Measurements from ENCODE around the gene TEX28.
A peak's percentile ranks its signal among the peaks of the same experiment; 100 is the strongest.
"Not testable (repeated sequence)": the region's sequence is repeated elsewhere in the genome, so short reads cannot be mapped to it uniquely, and the experiment has no call there.

TEX28 gene, protein sequence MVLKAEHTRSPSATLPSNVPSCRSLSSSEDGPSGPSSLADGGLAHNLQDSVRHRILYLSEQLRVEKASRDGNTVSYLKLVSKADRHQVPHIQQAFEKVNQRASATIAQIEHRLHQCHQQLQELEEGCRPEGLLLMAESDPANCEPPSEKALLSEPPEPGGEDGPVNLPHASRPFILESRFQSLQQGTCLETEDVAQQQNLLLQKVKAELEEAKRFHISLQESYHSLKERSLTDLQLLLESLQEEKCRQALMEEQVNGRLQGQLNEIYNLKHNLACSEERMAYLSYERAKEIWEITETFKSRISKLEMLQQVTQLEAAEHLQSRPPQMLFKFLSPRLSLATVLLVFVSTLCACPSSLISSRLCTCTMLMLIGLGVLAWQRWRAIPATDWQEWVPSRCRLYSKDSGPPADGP

DNA sequence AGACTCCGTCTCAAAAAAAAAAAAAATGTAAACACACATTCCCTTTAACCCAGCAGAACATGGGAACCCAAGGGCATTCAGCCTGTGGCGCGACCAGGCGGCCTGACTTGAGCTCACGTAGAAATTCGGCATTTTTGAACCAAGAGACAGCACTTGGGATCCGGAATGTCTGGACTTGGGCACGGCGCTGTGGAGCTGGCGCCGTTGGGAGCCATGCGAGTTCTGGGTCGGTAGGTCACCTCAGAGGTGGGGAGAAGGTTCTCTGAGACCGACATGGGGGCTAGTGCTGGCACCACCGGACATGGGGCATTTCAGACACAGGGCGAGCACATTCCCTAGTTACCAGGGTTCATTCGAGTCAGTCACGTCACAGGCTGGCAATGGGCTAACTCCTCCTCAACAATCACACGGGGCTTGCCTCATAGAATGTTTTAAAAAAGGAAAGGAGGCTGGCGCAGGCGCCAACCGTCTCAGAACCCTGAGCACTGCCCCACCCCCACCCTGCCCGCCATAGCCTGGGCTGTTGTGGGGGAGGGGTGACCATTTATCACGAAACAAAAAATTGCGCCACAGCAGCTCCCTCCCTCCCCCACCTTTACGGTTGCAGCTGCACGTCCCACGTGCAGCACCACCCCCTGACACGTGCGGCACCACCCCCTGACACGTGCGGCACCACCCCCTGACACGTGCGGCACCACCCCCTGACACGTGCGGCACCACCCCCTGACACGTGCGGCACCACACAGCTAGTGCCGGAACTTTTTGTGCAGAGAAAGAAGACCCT, at the start of gene TEX28:
TSS of gene TEX28 (minus strand) at position 334 of the 784 bp plus-strand sequence. CDS start 3,007 bp downstream, outside the sequence.
- DNase-seq, result no peak

DNA sequence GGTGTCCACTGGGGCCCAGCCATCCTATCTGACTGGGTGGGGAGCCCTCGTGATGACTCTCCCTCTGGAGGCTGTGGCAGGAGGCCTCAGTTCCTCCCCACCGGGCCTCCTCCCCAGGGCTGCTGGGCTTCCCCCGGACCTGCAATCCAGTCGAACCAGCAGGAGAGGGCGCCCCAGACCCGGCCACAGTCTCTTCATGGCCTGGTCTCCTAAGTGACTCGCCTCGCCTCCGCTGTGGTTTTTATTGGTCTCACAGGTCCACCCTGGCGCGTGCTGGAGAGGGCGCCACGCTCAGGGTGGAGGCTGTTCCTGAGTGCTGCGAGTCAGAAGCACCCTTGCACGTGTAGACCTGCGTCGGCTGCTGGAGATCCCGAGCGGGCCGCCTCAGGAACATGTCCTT, 48.7 kb upstream of the TEX28 start:
- not testable (repeated sequence) for DNase-seq

DNA sequence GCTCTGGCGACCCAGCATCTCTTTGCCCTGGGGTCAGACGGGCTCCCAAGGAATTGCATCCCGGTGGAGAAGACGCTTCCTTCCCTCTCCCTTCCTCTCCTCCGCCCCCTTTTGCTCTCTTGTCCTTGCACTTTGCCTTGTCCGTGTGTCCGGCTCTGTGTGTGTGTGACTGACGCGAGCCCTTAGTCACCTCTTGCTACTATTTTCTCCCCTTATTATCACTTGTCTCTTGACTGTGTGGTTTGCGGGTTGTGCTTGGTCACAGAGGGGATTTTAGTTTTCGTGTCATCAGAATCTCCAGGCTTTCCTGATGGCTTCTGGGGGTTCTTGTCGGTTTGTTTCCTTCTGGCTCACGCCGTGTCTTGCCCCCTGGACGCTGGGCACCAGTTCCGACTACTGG, 48.1 kb upstream of the TEX28 start:
- not testable (repeated sequence) for DNase-seq

DNA sequence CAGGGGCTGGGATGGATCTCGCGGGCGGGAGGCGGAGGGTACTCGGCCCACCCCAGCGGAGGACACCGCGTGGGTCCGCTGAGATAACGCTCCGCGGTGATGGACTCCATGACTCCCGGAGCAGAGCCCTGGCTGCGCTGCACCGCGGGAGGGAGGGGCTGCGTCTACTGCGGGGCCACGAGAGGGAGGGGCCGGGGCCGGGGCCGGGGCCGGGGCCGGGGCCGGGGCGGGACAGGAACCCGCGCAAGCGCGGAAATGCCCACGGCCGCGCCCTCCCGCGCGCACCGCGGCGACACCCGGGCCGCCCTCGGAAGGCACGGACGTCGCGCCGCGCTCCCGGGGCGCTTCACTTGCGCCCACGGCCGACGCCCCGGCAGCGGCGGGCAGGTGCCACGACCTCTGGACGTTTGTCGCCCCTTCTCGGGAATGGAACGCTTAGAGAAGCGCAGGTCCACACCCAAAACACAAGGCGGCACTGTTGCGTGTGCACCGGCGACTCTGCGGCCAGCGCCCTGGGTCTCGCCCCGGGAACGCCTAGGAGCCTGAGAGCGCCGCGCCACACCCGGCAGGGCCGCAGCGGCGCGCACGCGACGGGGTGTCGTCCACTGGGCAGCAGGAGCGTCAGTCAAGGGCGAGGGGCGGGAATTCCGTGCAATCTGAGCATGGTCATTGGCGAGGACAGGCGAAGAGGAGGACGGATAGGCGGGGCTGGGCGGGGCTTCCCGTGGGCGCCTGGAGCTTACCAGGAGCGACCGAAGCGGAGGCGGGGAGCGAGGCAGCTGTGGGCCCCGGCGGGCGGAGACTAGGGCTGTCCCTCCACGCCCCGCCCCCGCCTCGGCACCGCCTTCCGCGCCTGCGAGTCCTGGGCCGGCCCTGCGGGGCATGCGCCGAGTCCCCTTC, 46.7 kb upstream of the TEX28 start:
- not testable (repeated sequence) for DNase-seq

DNA sequence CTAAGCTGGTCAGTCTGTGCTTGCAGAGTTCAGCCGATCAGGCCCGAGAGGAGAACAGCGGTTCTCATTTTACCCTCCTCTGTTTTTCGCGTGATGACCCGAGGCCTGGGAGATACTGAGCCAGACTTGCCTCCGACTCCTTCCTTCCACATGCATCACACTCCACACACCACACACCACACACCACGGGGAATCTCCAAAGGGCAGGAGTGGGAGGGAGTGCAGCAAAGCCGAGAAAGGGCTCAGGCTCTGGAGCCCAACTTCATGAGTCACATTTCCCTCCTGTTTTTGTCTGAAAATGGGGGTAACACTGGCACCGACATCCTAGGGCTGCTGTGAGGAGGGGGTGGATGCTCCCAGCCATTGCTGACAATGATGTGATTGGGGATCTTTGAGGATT, 39.6 kb upstream of the TEX28 start:
- DNase-seq, result no peak

DNA sequence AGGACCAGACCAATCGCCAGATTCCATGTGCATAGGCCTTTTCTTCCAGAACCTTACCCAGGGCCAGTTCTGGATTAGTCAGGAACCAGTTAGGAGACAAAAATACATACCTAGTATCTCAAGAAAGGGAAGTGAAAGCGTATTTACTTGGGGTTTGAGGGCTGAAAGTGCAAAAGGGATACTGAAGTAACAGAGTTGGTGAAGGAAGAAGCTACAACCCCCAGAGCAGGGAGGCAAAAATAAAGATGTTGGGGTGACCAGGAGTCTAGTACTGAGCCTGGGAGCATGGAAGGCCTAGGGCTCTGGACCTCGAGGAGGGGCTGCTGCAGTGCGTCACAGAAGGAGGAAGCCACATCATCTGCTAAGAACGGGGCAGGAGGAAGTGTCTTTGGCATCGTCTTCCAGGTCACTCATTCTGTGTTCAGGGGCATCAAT, 38.9 kb upstream of the TEX28 start:
- DNase-seq, result no peak

DNA sequence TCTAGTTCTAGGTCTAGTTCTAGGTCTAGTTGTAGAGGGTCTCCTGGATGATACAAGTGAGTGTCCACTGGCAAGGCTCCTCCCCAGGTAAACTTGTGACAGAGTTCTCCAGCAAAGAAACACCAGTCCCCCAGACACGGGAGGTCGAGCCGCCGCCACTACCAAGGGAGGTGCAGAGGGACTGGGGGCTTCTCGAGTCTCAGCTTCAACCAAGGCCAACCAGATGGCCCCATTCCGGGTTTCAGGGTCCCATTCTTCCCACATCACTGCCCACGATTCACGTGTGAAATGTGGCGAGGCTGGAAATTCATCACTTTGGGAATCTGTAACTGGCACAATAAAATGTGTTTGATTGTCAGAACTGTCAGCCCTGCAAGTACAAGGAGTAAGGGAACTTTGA, 38.2 kb upstream of the TEX28 start:
- no peak for DNase-seq

DNA sequence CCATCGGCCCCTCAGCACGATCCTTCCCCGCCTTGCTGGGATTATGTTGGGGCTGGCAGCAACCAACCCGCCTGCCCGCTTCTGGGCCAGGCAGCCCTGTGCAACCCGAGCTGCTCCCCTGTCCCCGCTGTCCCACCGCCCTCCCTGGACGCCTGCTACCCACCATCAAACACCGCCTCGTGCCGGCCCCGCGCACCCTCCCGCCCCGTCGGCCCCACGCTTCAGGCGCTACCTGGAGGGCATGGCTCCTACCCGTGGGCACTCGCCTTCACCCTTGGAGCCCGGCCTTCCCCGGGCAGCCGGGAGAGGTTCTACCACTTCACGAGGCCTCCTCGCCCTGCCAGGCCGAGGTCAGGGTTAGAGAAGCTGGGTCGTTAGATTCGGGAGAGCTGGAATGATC, 37.6 kb upstream of the TEX28 start:
- no peak for DNase-seq

DNA sequence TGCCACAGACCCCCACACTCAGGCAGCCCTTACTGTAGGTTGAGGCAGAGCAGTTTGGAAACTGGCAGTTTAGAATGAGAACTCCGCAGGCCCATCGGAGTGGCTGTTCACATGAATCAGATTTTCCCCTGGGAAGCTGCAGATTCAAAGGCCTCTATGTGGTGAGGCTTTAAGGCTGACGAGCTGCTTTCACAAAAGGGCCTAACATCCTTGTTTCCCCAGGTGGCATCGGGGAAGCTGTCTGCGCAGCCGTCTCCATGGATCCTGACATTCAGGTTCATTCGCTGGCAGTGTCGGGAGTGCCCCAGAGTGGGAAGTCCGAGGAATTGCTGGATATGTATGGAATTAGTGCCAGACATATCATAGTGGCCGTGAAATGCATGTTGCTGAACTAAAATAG, 34.4 kb upstream of the TEX28 start:
- peak; percentile 17 for DNase-seq

DNA sequence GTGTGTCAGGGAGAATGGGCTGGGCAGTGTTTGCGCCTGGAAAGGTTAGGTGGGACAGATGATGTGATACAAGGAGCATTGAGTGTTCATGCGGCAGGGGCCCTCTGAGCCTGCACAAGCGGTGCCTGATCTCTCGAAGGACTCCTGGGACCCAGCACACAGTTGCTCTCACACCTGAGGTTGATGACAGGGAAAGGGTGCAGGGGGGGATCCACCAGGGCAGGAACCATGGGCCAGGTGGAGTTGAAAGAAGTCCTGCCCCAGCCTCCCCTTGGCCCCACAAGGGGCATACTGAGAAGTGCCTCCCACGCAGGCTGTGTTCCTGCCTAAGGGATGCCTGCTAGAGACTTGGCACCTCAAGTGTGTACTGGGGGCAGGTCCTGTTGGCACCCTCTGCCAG, 33.7 kb upstream of the TEX28 start:
- no peak for DNase-seq

DNA sequence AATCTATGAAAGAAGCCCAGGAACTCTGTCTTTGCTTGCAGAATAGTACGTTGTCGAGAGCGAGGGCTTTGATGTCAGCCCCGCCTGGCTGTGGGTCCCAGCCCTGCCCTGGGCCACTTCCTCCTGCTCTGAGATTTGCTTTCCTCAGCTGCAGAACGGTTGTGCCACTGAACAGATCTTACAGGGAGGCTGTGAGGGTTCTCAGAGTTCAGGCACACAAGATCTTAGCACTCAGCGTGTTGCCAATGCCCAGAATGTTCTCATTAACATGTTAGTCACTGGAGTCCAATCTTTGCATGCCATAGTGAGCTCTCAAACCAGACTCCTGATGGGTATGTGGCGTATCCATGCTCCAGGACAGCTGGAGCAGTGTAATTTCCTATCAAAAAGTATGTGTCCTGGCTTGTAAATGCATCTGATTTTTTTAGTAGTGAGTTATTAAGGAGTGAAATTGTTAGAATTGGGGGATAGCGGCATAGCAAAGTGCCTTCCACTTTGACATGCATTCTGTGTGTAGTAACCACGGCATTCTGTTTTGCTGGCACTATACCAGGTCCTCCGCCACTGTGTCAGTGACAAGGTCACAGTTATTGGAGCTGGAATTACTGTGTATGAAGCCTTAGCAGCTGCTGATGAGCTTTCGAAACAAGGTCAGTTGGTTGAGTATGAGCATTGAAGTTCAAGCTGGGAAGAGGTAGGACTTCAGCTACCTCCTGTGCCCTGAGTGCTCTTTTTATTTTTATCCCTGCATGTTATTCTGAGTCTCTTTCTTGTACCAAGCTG, 32.3 kb upstream of the TEX28 start:
- DNase-seq, result no peak

DNA sequence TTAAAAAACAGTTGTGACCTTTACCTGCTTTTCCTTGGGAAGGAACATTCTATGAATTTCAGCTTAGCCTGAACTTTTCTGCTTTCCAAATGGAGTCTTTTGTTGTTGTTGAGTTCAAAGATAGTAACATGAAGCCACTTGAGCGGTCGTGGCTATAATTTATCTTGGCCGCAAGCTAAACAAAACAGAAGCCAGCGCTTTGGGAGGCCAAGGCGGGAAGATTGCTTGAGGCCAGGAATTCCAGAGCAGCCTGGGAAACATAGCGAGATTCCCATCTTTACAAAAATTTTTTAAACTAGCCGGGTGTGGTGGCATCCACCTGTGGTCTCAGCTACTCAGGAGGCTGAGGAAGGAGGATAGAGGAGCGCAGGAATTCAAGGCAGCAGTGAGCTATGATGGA, 30.6 kb upstream of the TEX28 start:
- DNase-seq, result no peak

DNA sequence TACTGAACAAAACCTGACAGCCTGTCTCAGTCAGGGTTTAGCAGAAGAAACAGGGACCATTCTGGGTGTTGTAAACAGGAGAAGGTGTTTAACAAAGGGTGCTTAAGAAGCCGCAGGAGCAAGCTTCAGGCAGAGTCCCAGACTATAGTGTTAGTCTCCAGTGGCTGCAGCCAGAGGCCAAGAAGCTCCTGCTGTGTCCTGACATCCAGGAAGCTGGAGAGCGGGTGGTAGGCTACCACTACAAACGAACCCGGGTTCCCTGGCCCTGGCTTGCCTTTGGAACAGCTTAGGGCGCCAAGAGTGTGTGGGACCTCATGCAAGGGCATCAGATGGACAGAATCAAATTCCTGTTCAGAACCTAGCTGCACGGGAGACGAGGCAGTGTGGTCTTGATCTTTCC, 28.6 kb upstream of the TEX28 start:
- no peak for DNase-seq

DNA sequence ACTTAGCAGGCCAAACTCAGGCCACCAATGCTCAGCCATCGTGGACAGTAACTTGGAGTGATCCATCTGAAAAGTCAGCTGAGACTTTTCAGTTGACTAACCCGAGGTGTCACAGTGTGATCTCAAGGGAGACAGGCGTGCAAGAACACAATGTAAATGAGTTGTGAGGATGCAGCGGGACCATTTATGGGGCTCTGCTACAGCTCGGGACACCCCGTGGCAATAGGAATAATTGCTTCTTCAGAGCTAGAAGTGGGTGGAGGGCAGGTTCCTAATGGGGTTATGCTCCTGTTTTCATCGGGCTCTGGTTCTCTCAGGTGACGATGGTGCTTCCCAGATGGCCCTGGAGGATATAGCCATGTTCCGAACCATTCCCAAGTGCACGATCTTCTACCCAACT, 28.0 kb upstream of the TEX28 start:
- no peak for DNase-seq

DNA sequence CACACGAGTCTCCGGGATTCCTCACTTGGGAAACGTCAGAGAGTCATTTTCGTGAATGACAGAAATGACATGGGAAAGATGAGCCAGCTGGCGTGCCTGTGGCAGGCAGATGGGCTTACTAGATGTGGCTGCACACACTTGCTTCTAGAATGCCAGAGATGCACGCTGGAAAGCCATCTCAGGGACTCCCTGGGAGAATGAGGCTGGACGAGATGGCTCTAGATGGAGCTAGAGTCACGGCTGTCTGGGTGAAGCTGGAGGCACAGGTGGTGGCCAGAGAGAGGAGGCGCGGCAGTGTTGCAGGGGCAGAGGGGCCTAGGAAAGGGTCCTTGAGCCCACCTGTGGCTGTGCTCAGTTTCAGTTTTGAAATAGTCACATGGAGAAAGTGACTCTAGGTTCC, 26.7 kb upstream of the TEX28 start:
- DNase-seq, result peak; percentile 18

DNA sequence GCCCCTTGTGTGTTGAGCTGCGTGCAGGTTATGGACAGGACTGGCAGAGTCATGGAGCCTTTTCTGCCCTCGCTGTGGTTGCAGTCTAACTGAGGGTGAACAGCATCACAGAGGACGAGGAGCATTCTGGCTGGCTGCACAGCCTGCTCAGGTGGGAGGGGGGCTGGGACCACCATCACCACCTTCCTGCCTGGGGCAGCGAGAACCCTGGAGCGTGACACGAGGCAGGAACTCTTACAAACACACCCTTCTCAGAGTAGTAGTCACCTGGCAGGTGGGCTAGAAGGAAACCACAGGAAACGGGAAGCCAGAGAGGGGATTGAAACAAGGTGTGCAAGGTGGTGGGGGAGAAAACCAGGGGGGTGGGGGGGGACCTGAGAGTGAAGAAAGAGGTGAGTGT, 26.2 kb upstream of the TEX28 start:
- no peak for DNase-seq

DNA sequence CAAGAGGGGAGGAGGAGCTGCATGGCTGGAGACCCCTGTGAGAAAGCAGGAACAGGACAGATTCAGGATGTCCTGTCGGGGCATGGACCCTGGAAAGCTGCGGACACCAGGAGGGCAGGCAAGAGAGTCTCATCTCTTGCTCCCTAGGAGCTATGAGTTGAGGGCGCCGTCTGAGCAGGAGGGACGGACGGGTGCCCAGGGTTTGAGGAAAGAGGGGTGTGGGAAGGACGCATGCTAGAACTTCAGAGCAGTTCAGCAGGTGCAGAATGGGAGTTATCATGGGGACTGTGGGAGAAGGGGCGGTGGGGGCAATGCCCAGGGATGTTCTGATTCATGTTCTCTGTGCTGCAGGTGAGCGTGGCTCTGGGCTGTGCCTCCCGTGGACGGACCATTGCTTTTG, 25.5 kb upstream of the TEX28 start:
- DNase-seq, result no peak

DNA sequence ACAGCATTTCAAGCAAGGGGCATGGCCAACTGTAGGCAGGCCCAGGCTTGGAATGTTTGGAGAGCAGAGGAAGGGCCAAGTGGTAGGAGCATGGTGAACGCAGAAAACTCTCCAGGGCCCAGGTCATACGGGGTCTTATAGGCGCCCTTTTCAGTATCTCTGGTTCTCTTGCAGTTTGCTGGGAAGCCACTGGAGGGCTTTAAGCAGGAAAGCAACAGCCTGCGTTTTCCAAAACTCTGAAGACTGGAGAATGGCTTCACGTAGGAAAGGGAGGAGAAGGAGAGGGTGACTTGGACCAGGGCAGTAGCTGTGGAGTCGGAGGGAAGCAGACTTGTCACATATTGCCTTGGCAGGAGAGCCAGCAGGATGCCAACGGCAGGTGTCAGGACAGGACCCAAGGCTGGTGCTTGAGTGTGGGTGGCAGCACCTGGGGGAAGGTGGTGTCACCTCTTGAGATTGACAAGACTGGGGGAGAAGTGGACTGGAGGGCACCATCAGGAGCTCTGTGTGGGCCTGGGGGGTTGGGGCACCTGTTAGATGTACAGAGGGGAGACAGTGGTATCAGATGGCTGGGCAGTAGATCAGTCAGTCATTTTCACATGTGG, 22.6 kb upstream of the TEX28 start:
- no peak for DNase-seq

DNA sequence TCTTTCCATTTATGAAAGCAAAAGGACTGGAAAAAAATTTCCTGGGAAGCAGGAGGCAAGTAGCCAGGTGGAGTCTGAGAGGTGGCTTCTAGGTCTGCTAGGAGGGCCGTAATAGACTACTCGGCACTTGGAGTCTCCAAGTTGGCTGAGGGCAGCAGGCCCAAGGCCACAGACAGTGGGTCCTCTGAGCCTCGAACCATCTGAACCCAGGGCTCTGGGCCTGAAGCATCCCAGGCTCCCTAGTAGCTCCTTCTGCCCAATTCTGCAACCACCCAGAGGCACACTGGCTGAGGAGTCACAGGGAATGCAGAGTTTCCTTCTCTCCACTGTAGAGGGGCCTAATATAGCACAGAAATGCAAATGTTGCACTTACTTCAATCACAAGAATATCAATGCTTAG, 20.5 kb upstream of the TEX28 start:
- DNase-seq, result no peak

DNA sequence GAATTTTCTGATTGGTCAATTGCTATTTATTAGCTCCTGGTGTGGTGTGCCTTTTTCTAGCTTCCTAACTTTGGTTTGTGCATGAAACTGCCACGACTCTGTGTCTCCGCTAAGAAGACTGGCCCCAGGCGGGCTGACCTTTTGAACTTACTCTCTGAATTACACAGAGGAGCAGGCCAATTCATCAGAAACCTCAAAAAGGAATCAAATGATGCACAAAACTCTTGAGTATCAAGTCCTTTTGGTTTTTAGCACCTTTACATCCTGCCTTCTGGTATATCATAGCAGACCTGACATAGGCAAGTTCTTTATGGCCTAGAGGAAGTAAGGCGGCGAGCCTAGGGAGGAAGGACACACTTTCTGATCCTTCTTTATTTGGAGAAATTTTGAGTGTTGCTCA, 18.2 kb upstream of the TEX28 start:
- no peak for DNase-seq

DNA sequence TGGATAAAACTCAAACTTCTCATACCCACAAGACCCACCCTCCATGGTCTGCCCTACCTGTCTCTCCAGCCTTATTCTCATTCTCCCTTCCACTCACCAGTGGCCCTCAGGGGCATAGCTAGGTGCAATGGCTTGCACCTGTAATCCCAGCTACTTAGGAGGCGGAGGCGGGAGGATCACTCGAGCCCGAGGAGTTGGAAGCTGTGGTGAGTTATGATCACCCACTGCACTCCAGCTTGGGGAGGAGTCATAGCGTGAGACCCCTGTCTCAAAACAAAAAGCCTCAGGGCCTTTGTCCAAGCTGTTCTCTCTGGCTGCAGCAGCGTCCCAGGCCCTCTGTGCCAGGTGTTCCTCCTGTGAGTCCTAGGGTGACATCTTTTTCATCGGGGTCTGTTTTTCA, 17.2 kb upstream of the TEX28 start:
- no peak for DNase-seq
